Left lung (tissue), 10 donors: Measurements from ENCODE around the gene JAK1. TPM values are rescaled to one million over a fixed set of nuclear protein-coding genes. Genes with fewer than 3 reads are reported as not detected.

Source experiments
- ATAC-seq: fragments of 200-7000 bp; cut with Tn5 transposase; one replicate; pipeline ENCODE4 v1.9.1; 2020; ENCODE audit warnings: moderate library complexity
- DNase-seq, 4 donors: peaks; one replicate each; pipeline ENCODE4 v3.0.0-alpha.2; 2013 to 2020
- H3K27ac ChIP-seq, 2 donors: fragments of 200-600 bp; sonication (generic) in 1 of 2; one replicate each; pipeline versions ENCODE4 v1.5.0 to v1.8.0; 2020 to 2021
- H3K27me3 ChIP-seq, 2 donors: fragments of 200-600 bp; sonication (generic) in 1 of 2; one replicate each; pipeline versions ENCODE4 v1.5.0 to v1.8.0; 2020 to 2021
- H3K36me3 ChIP-seq, 2 donors: fragments of 200-600 bp; sonication (generic) in 1 of 2; one replicate each; pipeline versions ENCODE4 v1.5.0 to v1.8.0; 2020 to 2021
- H3K4me1 ChIP-seq, 2 donors: fragments of 200-600 bp; one replicate each; pipeline ENCODE4 v1.8.0; 2021
- H3K4me3 ChIP-seq, 2 donors: fragments of 200-600 bp; sonication (generic) in 1 of 2; one replicate each; pipeline versions ENCODE4 v1.5.0 to v1.8.0; 2020 to 2021; ENCODE audit warnings: mild to moderate bottlenecking in 1 of 2
- H3K9me3 ChIP-seq, 2 donors: fragments of 200-600 bp; sonication (generic) in 1 of 2; one replicate each; pipeline versions ENCODE4 v1.5.0 to v1.8.0; 2020 to 2021
- intact Hi-C, 2 donors: fragments of 100-400 bp; cut with DNase I; formaldehyde crosslinking; loops; one replicate each; pipeline versions ENCODE4 v1.11.2 to v1.14.2; 2022
- polyA plus RNA-seq, 6 donors: library from polyadenylated mRNA; unstranded; fragments of 120-200 nt; gene quantifications; one replicate each; pipeline ENCODE4 v1.2.1, GENCODE V29; 2013; ENCODE audit not compliant: insufficient read length in 6 of 6
- total RNA-seq, 2 donors: library from RNA; stranded (reverse); fragmentation: NEBNext Ultra II Directional; extraction: Animal tissue kit (Norgen Biotek cat#: 25700); gene quantifications; one replicate each; pipeline ENCODE4 v1.2.1, GENCODE V29; 2021
- TF ChIP-seq, protein P1 (sequence below), 2 donors: fragments of 200-600 bp; sonication (generic) in 1 of 2; IDR thresholded peaks; one replicate each; pipeline versions ENCODE4 v1.5.0 to v1.8.0; 2021; ENCODE audit warnings: antibody characterized with exemption in 2 of 2
- donor health status: DM: no; HTN: yes; CAD: no.
- donor health status: DM: no; HTN: no; CAD: no.

Gene JAK1
- total and polyA plus RNA-seq, 8 donors: 103 to 162 (median 115) TPM

GRCh38 chr1:64814427-64814826 is 151.9 kb downstream of the JAK1 start:
- intact Hi-C loops: no loop called here
- H3K36me3 ChIP-seq: no peaks in the 10 kb centered on the region
- TF ChIP-seq, protein P1, sequence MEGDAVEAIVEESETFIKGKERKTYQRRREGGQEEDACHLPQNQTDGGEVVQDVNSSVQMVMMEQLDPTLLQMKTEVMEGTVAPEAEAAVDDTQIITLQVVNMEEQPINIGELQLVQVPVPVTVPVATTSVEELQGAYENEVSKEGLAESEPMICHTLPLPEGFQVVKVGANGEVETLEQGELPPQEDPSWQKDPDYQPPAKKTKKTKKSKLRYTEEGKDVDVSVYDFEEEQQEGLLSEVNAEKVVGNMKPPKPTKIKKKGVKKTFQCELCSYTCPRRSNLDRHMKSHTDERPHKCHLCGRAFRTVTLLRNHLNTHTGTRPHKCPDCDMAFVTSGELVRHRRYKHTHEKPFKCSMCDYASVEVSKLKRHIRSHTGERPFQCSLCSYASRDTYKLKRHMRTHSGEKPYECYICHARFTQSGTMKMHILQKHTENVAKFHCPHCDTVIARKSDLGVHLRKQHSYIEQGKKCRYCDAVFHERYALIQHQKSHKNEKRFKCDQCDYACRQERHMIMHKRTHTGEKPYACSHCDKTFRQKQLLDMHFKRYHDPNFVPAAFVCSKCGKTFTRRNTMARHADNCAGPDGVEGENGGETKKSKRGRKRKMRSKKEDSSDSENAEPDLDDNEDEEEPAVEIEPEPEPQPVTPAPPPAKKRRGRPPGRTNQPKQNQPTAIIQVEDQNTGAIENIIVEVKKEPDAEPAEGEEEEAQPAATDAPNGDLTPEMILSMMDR (IDR thresholded peaks at IDR 0.05): no peak
- H3K4me1 ChIP-seq: no peaks in the 10 kb centered on the region
- H3K27ac ChIP-seq: no peak overlapping the region
- H3K27me3 ChIP-seq: no peaks in the 10 kb centered on the region
- DNase-seq: no peak
- ATAC-seq: no peak
- no peak overlapping the region for H3K4me3 ChIP-seq
- no peaks in the 10 kb centered on the region for H3K9me3 ChIP-seq

- no peak for DNase-seq
- Histone ChIP-seq H3K27me3 (no peaks in the 10 kb centered on the region), H3K4me3 (no peak overlapping the region), H3K27ac (no peak overlapping the region), H3K4me1 (no peaks in the 10 kb centered on the region), H3K9me3 (no peaks in the 10 kb centered on the region), H3K36me3 (no peaks in the 10 kb centered on the region)
- ATAC-seq: no peak
- TF ChIP-seq, protein P1 (IDR thresholded peaks at IDR 0.05): no peak
- intact Hi-C loops: no loop called here
Measured at GRCh38 chr1:64811131-64811530, 155.2 kb downstream of the JAK1 start.

- Histone ChIP-seq H3K4me1 (no peaks in the 10 kb centered on the region), H3K36me3 (no peaks in the 10 kb centered on the region), H3K9me3 (no peaks in the 10 kb centered on the region), H3K27me3 (no peaks in the 10 kb centered on the region), H3K27ac (no peak overlapping the region), H3K4me3 (no peak overlapping the region)
- DNase-seq (peak in 2 of 4 donors; percentile 44 to 47), ATAC-seq (no peak)
- TF ChIP-seq, protein P1 (IDR thresholded peaks at IDR 0.05): no peak
- intact Hi-C loops: no loop called here
Measured at GRCh38 chr1:64810001-64810400, 156.3 kb downstream of the JAK1 start.

DNA sequence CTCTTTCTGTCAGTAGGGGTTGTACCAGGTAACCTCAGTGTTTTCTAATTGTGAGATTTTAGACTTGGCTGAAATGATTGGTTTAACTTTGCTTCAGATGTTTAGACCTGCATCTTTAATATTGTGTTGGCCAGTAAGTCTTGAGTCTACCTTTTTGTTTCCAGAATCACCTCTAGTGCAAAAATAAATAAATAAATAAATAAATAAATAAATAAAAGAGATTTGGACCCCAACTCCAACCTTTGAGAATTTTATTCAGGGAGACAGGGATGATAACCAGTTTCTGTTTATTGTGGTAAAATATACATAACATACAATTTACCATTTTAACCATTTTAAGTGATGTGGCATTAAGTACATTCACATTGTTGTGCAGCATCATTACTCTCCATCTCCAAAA is 157.0 kb downstream of the JAK1 start:
- ATAC-seq: no peak
- Histone ChIP-seq H3K4me3 (no peak overlapping the region), H3K4me1 (no peaks in the 10 kb centered on the region), H3K36me3 (no peaks in the 10 kb centered on the region), H3K27ac (no peak overlapping the region), H3K9me3 (no peaks in the 10 kb centered on the region), H3K27me3 (no peaks in the 10 kb centered on the region)
- TF ChIP-seq, protein P1 (IDR thresholded peaks at IDR 0.05): no peak
- intact Hi-C loops: no loop called here
- DNase-seq: no peak

DNA sequence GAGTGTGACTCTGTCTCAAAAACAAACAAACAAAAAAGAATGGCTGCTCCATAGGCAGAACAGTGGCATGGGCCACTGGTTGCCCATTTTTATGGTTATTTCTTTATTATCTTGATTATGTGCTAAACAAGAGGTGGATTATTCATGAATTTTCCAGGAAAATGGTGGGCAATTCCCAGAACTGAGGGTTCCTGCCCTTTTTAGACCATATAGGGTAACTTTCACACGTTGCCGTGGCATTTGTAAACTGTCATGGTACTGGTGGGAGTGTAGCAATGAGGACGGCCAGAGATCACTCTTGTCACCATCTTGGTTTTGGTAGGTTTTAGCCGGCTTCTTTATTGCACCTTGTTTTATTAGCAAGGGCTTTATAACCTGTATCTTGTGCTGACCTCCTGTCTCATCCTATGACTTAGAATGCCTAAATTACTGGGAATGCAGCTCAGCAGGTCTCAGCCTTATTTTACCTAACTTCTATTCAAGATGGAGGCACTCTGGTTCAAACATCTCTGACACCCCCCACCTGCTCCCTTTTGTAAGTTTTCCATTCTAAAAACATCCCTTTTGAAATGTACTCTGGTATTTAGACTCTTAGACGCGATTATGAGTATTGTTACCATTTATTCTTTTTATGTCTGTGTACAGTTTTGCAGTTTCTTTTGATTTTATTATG is 164.4 kb downstream of the JAK1 start:
- H3K27me3 ChIP-seq: no peaks in the 10 kb centered on the region
- H3K9me3 ChIP-seq: no peaks in the 10 kb centered on the region
- intact Hi-C loops: no loop called here
- TF ChIP-seq, protein P1 (IDR thresholded peaks at IDR 0.05): no peak
- H3K36me3 ChIP-seq: no peaks in the 10 kb centered on the region
- ATAC-seq: no peak
- H3K4me1 ChIP-seq: no peaks in the 10 kb centered on the region
- H3K4me3 ChIP-seq: no peak overlapping the region
- no peak for DNase-seq
- H3K27ac ChIP-seq: no peak overlapping the region
